ENCODE data around the gene FOXK1.

Gene FOXK1

DNA sequence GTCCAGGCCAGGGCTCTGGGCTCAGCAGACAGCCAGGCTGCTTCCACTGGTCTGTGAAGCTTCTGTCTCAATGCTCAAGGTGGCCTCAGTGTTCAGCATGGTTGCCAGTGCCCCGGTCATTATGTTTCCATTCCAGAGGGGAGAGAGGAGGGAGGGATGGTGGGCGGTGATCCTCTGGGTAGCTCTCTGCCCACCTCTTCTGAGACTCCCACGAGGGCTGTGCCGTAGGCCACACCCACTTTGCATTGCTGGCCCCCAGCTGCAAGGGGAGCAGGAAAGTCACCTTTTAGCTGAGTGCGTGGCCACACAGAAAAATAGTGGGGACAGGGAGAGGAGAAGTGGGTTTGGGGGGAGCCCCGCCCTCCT is 42.5 kb downstream of the FOXK1 start:
- DNase-seq: no peak

DNA sequence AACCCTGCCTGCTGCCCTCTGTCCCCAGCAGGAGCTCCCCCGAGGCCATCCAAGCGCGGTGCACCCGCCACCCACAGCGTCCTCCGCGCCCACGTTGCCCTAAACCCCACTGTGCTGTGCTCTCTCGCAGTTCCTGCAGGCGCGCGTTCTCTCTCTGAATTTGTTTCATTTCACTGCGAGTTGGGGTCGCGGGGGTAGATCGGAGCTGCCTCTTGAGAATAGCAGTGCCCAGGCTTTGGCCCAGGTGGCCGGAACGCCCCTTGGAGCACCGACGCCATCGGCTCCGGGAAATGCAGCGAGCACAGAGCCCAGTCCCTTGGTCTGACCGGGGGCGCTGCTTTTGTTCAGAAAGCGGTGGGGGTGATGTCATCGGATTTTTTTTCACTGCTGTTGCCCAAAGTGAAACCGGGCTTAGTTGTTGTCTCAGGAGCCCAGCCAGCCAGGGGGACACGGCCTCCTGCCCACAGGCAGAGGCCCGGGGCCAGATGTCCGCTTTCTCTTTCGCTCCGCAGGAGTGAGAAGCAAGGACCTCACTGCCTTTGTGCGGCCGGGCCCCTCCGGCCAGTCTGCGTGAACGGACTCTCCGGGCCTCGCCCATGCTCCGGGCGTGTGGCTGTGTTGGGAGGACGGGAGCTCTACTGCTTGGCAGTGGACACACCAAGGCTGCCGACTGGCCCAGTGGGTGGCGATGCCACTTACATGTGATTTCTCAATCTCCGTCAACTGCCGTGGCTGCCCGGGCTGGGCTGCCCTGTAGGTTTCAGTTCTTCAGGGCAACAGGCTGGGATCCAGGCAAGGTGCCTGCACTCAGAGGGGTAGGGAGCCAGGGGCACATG is 43.1 kb downstream of the FOXK1 start:
- DNase-seq: peak; percentile 63

DNA sequence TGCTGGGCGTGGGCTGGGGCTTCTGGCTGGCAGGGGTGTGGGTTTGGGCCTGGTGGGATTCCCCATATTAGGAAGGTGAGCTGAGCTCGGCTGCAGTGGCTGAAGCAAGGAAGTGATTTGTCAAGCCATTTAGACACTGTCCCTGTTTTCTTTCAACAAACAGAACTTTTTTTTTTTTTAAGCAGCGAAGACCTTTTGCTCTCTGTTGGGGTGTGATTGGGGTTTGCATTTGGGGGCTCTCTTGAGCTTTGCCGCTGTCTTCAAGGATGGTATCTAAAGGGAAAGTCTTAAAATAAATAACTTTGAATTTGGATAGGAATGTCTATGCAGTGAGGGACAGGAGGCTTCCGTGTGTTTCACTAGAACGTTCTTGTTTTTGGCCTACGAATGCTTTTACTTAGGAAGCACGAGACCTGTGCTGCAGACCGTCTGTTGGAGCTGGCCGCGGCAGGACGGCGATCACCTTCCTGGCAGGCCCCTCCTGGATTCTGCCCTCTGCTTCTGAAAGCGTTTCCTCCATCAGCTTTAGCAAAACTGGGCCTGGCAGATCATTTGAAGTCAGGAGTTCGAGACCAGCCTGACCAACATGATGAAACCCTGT is 43.9 kb downstream of the FOXK1 start:
- no peak for DNase-seq

DNA sequence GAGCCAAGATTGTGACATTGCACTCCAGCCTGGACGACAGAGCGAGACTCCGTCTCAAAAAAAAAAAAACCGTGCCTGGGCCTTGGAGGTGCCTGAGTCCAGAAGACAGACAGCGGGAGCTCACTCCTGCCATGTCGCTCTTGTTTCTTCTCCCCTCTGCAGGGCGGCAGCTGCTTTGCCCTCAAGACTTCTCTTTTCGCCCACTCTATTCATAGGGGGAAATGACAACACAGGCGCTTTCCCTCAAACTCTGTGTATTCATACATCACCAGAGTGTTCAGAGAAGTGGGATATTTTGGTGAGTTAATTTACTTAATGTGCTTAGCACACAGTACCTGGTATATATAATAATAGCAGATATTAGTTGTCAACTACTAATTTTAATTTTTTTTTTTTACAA is 44.5 kb downstream of the FOXK1 start:
- DNase-seq: no peak

DNA sequence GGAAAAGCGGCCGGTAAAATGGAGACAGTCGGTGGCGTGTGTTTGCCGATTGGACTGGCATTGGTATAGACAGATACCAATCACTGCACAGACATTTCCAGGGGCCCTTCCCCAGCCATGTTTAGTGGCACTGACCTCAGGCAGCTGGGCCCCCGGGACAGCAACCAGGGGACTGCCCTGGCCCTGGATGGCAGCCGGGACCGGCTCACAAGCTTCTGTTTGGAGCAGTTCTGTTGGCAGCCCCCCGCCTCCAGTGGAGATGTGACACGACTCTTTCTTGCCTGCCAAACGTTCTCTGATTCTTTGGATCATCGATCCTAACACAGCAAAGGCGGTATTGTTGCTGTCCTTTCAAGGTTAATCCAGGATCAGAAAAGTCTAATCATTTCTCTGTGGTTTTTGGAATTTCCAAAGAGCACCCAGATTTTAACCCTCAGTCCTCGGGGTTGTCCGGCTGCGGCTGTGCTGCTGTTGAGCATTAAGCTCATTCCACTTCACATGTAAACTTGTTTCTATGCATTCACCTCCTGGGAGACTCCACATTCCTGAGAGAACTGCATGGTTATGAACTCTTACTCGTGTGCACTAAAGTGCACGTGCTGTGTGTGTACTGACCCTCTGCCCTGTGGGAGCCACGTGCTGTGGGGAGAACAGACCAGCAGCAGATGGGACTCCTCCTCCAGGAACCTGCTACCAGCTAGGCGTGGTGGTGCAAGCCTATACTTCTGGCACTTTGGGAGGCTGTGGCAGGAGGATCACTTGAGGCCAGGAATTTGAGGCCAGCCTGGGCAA is 46.0 kb downstream of the FOXK1 start:
- no peak for DNase-seq

DNA sequence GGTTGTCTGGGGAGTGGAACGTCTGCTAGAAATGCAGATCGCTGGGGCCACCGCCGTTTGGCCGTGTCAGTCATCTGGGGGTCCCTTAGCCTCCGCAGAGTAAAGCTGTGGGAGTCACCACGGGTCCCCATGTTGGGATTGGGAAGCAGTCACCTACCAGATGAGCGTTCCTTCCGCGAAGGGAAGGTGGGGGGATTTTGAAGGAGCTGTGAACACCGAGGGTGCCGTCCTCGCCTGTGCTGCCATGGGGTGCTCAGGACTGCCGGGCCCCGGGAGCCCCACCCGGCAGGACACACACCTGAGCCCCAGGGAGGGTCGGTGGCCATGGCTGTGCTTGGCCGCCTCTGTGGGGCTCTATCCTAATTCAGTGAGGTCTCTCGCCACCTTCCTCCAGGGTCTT is 47.2 kb downstream of the FOXK1 start:
- DNase-seq: no peak

DNA sequence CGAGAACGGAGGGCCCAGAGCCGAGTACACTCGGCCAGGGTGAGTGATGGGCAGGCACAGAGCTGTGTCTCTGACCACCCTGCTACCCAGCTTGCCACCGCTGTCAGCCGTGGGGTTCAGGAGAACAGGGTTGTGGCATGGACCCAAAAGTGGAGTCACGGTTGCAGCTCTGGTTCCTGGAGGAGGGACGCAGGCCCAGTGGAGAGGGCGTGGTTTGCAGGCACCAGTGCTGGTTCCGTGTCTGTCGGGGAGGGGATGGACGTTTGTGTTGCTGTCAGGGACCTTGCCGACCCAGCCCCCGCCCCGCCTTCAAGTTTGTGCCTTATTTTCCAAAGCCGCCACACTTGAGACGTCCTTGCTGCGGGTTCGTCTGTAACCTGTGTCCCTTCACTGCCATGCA is 48.2 kb downstream of the FOXK1 start:
- DNase-seq: no peak

DNA sequence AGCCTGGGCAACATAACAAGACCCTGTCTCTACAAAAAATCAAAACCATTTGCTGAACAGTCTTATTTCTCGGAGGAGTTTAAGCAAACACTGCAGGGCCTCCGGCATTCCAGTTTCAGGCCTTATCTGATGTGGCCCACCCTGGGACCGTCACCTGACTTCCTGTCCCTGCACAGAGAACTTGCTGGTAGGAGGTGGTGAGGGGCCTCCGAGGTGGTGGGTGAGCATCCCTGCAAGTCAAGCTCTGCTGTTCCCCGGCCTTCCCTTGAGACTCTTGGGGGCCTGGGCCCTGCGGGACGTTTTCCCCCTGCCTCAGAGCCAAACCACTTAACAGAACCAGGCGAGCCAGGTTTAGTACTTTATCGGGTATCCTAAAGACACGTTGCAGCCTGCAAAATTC is 48.9 kb downstream of the FOXK1 start:
- DNase-seq: peak; percentile 14

DNA sequence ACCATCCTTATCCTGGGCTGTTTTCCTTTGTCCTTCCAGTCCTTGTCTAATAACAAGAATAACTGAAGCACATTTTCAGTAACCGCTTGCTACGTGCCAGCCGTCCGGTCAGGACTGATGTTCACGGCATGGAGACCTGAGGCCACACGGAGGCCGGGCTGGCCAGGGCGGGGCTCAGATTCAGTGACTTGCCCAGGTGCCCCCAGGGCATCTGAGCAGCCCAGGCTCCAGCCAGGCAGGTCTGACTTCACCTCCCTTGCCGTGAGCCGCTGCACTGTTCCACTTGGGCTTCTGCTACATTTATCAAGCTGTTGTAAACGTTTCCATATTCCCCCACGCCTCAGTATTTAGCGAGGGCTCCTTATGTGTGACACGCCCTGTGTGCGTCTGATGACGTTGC is 49.7 kb downstream of the FOXK1 start:
- DNase-seq: no peak

DNA sequence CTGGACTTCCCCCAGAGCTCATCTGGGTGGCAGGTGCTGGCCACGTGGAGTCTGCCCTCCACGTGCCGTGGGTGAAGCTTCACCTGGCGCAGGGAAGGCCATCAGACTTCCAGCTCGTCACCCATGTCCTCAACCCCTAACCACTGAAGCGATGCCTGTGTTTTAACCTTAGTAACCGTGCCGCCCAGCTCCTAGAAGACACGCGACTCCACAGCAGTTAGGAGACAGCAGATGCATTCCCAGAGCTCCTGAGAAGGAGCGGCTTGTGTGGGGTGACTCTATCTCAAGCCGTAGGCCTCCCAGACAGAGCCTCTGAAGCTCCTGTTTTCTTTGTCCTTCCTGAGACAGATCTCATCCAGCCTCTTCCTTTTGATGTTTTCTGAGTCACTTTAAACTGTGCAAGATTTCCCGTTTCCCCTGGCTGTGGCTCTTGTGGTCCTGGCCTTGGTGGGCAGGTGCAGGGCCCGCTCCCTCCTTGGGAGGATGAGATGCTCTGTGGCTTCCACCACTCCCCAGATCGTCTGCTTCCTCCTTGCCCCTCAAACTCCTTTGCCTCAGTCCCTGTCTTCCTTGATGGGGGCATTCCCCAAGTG is 51.9 kb downstream of the FOXK1 start:
- DNase-seq: peak; percentile 59

DNA sequence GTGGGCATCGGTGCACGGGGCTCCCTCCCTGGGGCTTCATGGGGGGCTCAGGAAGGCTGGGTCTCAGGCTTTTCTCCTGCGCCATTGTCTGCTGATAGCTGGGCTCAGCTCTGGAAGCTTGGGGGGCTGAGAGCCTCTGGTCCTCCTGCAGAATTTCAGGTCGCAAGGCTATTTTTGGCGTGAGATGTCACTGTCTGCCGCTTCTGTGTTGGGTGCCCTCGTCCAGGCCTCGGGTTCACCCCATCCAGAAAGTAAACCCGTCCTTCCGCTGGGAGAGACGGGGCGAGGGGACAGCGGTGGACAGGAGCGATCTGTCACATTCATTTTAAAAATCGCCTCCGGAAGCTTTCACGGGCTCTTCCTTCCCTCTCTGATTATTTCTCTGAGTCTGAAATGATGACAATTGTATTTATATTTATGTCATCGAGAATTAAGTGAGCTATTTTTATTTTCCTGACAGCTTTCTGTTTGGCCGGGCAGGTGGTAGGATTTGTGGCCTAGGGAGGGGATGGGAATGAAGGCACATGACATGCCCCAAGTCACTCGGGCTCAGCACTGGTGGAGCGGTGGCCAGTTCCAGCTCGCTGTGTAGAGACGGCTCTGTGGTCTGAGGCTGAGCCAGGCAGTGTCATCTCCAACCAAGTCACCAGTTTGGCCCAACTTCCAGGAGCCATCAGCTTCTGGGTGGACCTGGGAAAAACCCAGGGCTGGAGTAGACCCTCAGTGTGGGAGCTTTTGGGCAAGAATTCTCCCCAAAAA is 52.7 kb downstream of the FOXK1 start:
- no peak for DNase-seq

DNA sequence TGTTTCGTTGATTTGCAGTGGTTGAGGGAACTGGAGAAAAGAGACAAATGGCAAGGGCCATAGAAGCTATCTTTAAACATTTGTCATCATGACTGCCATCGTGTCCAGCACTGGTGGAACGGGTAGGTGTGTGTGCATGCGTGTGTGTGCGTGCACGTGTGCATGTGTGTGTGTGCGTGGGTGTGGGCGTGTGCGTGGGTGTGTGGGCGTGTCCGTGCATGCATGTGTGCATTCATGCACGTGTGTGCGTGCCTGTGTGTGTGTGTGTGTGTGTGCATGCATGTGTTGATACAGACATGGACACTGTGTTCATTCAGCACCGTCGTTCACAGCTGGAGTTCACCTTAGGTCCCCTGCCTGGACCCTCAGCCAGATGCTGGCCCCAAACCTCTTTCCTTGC is 55.2 kb downstream of the FOXK1 start:
- DNase-seq: no peak

DNA sequence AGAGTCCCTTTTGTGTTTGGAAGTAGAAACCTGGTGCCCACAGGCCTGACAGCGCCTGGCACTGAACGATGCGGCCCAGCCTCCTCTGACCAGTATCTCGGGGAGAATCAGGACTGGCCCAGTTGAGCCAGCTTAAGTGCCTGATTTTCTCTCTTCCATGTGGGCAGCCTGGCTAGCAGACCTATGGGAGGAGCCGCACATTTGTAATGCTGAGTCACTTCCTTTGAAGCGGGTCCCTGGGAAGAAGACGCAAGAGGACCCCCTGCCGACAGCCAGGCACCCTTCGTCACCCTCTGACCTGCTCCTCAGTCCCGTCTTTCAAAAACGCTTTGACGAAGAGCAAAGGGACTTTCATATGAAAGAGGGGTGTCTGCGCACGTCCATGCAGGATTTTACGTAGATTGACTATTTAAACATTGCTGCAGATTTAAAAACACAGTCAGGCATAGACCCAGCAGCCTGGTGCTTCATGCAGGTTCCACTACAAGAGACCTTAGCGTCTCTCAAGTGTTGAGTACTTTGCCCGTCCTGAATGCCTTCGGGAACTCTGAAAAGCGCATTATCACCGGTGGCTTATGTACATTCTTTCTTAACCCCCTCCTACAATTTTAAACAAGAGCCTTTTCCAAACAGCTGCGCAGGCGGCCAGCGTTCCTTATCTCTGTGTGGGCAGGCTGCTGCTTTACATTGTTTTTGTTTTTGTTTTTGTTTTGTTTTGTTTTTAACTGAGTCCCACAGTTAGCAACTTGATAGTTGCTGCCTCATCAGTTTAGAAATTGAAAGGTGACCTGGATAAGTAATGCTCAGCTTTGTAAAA is 56.8 kb downstream of the FOXK1 start:
- DNase-seq: peak; percentile 49

DNA sequence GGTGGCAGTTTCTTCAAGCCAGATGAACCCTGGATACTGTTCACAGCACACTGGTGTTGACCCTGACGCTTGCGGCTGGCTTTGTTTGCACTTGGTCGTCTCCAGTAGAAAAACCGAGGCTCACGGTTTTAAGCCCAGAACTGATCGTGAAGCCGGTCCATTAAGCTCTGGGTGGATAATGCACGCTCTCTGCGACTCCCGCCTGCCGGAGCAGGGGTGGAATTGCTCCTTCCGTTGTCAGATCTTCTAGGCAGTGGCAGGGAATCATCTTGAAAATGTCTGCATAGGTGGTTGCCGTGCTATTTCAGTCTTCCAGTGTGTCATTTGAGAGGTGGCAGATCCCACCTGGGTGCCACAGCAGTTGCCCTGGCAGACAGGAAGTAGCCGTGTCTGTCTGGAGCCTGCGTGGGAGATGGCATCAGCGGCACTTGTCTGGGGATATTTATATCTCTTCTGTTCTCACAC is 57.5 kb downstream of the FOXK1 start:
- DNase-seq: peak; percentile 73

DNA sequence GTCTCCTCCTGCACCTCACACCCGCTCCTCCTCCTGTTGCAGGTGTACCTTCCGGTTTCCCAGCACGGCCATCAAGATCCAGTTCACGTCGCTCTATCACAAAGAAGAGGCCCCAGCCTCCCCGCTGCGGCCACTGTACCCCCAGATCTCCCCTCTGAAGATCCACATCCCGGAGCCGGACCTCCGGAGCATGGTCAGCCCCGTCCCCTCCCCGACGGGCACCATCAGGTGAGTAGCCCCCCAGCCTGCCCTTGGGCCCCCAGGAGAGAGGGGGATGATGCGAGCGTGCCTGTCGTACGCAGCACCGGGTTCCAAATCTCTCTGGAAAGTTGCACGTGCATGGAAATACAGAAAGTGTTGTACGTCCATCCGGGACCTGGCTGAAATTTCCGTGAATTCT is 58.7 kb downstream of the FOXK1 start:
- no peak for DNase-seq

DNA sequence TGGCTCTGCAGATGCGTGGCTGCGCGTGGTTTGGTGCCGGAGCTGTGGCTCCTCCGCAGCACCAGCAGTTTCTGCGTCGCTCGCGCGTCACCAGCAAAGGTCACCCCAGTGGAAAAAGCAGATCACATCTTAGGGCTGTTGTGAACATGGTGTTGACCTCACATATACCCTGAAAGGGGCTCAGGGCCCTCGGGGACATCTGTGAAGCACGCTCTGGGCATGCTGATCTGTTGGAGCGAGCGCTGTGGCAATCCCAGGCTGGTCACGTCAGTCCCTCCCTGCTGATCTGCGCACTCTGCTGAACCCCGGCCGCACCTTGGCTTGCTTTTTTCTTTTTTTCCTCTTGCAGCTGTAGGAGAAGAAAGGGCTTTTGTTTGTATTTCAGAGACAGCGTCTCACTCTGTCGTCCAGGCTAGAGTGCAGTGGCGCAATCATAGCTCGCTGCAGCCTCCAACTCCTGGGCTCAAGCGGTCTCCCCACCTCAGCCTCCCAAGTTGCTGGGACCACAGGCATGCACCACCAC is 60.0 kb downstream of the FOXK1 start:
- no peak for DNase-seq

DNA sequence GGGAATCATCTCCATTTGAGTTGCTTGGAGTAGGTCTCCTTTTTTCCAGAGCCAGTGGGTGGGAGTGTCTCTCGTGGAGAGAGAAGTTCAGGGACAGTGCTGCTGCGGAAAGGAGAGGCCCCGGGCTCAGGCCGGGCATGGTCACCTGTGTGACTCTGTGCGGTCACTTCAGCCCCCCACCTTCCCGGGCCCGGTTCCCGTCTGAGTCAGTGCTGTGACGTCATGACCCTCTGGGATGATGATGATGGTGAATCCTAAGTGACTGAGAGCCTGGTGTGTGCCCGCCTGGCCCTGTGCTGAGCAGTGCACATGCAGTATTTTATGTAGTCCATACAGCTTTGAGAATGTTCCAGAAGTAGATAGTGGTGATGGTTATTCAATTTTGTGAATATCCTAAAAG is 60.8 kb downstream of the FOXK1 start:
- DNase-seq: no peak

DNA sequence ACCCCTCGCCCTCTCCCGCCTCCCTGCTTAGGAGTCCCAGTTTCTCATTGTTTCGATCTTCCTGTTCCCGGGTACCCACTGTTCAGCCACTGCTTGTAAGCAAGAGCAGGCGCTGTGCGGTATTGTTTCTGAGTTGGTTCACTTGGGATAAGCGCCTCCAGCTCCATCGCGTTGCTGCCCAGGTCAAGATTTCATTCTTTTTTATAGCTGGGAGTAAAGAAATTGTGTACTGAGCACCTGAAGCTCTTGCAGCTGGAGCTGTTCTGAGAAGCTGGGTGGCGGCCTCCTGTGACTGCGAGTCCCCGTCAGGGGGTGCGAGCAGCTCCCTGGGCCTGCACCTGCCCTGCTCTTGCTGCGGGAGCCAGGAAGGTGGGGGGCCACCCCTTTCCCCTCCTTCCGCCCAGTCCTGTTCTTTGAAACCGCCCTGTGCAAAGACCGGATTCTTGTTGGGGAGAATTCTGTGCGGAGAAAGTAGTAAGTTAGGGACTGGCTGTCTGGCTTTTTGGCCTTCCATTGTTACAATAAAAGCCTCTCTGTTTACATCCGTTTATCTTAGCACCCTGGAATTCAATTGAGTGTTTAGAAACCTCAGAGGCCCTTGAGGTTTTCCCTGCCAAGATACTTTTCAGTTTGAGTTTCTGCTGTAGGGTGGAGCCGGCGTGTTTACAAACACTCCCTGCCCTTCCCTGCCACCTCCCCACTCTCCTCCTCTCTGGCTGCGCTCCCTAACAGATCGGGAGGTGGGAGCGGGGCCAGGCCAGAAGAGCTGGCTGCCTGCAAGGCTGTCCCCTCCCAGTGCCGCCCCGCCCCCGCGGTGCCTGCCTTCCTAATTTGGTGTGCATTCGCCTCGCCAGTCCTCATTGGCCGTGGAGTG is 62.5 kb downstream of the FOXK1 start:
- DNase-seq: peak; percentile 78

DNA sequence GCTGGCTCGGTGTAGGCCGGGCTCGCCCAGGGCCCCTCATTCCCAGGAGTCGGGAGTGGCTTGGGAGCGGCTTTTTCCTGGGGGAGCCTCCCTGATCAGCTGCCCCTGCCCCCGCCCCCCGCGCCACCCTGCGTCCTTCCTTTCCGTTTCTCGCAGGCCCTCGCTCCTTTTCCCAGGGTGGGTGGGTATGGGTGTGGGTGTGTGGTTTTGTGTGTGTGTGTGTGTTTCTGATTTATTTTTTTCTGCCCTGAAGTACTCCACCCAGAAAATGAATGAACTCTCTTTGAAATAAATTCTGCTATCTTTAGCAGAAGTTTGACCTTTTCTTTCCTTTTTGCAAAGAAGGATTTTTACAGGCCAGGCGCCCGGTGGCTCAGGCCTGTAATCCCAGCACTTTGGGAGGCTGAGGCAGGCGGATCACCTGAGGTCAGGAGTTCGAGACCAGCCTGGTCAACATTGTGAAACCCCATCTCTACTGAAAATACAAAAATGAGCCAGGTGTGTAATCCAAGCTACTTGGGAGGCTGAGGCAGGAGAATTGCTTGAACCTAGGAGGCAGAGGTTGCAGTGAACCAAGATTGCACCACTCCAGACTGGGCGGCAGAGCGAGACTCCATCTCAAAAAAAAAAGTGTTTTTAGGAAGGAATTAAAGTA is 63.3 kb downstream of the FOXK1 start:
- DNase-seq: no peak
